HG02610 (cell line): ENCODE data around the gene DYNLRB1.

Source experiments
- ATAC-seq: cut with Tn5 transposase; IDR thresholded peaks from one replicate; pipeline ENCODE4 v1.9.1; 2021; ENCODE audit warnings: mild to moderate bottlenecking, moderate library complexity; ENCODE audit not compliant: unreplicated experiment

DYNLRB1 gene

GRCh38 chr20:34577061-34577460, 60.8 kb downstream of the DYNLRB1 start:
- no peak for ATAC-seq

- ATAC-seq = no peak
Measured at GRCh38 chr20:34578025-34578424, 61.8 kb downstream of the DYNLRB1 start.

GRCh38 chr20:34578521-34578920, 62.3 kb downstream of the DYNLRB1 start:
- ATAC-seq = no peak

- no peak for ATAC-seq
Measured at GRCh38 chr20:34579191-34579978, 63.2 kb downstream of the DYNLRB1 start.

- ATAC-seq = no peak
Measured at GRCh38 chr20:34579979-34580940, 64.0 kb downstream of the DYNLRB1 start.

GRCh38 chr20:34581341-34582184, 65.3 kb downstream of the DYNLRB1 start:
- ATAC-seq = peak; percentile 74

- no peak for ATAC-seq
Measured at GRCh38 chr20:34582221-34582620, 66.0 kb downstream of the DYNLRB1 start.

GRCh38 chr20:34582911-34583310, 66.7 kb downstream of the DYNLRB1 start:
- no peak for ATAC-seq

- ATAC-seq = no peak
Measured at GRCh38 chr20:34583544-34583943, 67.3 kb downstream of the DYNLRB1 start.

- no peak for ATAC-seq
Measured at GRCh38 chr20:34585019-34585418, 68.8 kb downstream of the DYNLRB1 start.

- no peak for ATAC-seq
Measured at GRCh38 chr20:34586488-34587163, 70.4 kb downstream of the DYNLRB1 start.
